LNCAP (cell line): Measurements from ENCODE around the gene WFDC1.

Experiments used
- CTCF ChIP-seq: fragments of 450-650 bp; IDR thresholded peaks from 2 replicates; pipeline ENCODE4 v1.5.1; 2017; ENCODE audit warnings: mild to moderate bottlenecking

Gene WFDC1

GRCh38 chr16:84281074-84281473, 13.6 kb upstream of the WFDC1 start:
- TF ChIP-seq CTCF, result no peak

- TF ChIP-seq CTCF, result no peak
These were observed 12.1 kb upstream of the WFDC1 start for GRCh38 chr16:84282533-84282932.

GRCh38 chr16:84283314-84284153, 11.1 kb upstream of the WFDC1 start:
- no peak for TF ChIP-seq CTCF

- TF ChIP-seq CTCF, result no peak
These were observed 10.4 kb upstream of the WFDC1 start for GRCh38 chr16:84284154-84284722.

- TF ChIP-seq CTCF, result no peak
These were observed 8.0 kb upstream of the WFDC1 start for GRCh38 chr16:84286578-84287240.

- no peak for TF ChIP-seq CTCF
These were observed 5.8 kb upstream of the WFDC1 start for GRCh38 chr16:84288902-84289301.

GRCh38 chr16:84291226-84291625, 3.5 kb upstream of the WFDC1 start:
- TF ChIP-seq CTCF, result no peak
